OCI-M2 (cell line): Measurements from ENCODE around the gene RRAD.

ENCODE experiments used
- DNase-seq: peaks from one replicate; lab custom pipeline; 2025; ENCODE audit not compliant: unreplicated experiment; lab: John Stamatoyannopoulos, UW

The RRAD gene

DNA sequence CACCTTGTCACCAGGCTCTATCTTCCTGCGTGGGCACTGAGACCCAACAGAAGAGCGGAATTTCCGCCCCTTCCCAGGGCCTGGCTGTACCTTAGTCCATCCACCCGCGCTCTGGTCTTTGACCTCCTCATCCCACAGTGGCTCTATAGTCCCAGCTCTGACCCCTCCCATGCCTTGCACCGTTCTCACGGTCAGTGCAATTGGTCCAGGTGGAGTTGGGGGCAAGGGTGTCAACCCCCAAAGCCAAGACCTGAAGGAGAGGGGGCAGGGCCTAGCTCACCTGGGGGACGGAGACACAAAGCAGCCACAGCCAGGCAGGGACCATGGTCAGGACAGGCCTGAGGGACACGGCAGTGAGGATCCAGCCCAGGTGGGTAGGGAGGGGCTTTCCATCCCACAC lies 7.6 kb downstream of the RRAD start:
- DNase-seq = no peak

DNA sequence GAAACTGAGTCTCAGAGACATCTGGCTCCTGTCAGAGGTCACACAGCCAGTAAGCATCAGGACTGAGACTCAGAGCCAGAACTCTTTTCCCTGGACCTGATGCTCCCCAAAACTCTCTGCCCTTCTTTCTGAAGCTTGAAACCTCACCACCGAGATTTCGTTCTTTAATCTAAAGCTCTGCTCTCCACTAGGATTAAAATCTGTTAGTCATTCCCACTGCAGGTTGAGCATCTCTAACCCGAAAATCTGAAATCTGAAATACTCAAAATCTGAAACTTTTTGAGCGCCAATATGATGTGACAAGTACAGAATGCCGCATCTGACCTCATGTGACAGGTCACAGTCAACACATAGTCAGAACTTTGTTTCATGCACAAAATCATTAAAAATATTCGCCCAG lies 8.8 kb downstream of the RRAD start:
- no peak for DNase-seq

DNA sequence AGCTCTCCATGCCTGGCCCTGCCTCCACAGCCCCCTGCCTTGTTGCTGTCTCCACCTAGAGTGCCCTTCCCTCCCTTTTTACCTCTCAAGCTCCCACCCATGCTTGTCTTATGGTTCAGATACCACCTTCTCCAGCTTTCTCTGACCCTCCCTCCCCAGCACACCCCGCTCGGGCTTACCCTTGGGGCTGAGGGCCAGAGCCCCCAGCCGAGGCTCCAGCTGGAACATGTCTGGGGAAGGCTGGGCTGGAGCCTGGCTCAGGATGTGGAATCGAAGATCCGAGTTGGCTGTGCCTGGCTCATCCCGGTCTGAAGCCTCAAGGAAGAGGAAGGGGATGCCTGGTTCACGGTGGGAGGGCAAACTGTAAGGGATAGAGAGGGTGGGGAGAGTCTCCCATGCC lies 10.3 kb downstream of the RRAD start:
- no peak for DNase-seq

DNA sequence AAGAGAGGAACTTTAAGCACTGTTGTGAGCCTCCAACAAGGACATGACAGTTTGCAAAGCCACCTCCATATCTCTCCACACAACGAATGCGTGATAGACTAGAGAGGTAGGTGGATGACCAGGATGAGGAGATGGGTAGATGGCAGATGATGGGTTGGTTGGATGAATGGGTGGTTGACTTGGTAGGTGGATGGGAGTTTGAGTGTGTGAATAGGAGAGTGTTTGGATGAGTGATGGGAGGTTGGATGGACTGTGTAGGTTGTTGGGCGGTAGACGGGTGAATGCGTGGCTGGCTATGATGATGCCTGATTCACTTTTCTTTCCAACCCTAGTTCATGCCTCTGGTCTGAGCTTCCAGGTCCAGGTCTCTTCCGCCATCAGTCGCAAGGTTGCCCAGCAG lies 10.8 kb downstream of the RRAD start:
- no peak for DNase-seq

DNA sequence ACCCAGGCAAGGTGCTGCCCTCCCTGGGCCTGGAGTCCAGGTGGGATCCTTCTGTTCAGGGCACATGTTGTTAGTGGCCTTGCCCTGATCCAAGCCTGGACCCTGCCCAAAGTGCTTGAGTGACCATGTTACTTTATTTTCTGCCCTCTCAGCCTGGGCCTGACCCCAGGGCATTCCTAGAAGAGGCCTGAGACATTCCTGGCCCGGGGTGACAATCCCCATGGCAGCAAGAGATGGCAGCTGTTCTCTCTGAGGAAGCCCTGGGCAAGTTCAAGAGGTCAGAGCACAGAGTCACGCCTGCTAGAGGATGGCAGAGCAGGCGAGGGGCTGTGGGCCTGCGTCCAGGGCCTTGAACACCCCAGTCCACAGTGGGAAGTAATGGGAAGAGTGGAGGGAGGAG lies 11.6 kb downstream of the RRAD start:
- DNase-seq = no peak

DNA sequence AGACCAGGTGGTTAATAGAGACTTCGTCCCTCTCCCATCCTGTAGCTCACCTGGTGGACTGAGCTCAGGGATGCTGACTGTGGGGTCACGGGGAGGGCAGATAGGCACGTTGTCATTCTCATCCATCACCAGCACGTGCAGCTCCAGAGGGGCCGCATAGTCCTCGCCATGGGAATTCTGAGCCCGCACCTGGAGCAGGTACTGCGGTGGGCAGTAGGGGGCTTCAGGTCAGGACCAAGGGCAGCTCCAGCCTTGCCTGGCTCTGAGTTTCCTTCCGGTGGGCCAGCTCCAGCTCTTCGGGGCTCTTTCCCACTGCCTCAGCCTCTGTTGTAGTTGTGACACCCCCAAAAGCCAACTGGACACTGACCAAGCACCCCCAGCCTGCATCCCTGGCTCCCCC lies 12.3 kb downstream of the RRAD start:
- no peak for DNase-seq

DNA sequence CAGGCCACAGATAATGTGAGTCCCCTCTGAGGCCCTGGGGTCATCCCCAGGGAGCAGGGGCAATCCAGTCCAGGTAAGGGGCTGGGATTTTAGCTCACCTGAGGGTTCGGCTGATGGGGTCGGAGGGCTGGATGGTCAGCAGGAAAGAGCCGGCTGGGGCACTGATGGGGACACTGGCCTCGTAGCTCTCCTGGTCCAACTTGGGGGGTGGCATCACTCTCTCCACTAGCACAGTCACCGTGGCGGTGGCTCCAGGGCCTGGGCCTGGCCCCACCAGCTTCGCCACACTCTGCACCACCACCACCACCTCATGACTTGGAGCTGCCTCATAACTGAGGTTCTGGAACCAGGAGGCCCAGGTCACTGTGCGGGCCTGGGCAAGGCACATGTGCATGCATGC lies 13.5 kb downstream of the RRAD start:
- DNase-seq = no peak

DNA sequence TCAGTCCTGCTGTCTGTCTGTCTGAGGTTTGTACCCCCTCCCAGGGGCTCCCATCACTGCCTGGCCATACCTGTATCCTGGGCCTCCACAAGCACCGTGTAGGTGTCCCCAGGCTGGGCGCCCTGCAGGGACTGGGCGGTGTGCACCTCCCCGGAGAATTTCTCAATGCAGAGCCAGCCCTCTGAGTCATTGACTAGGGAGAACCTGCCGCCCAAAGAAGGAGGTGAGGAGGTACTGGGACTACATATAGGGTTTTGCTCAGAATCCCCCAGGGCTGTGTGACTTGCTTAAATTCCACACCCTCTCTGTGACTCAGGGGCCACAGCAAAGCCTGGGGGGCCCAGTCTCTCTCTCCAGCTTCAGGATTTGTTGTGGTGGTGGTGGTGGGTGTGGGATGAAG lies 14.2 kb downstream of the RRAD start:
- no peak for DNase-seq

DNA sequence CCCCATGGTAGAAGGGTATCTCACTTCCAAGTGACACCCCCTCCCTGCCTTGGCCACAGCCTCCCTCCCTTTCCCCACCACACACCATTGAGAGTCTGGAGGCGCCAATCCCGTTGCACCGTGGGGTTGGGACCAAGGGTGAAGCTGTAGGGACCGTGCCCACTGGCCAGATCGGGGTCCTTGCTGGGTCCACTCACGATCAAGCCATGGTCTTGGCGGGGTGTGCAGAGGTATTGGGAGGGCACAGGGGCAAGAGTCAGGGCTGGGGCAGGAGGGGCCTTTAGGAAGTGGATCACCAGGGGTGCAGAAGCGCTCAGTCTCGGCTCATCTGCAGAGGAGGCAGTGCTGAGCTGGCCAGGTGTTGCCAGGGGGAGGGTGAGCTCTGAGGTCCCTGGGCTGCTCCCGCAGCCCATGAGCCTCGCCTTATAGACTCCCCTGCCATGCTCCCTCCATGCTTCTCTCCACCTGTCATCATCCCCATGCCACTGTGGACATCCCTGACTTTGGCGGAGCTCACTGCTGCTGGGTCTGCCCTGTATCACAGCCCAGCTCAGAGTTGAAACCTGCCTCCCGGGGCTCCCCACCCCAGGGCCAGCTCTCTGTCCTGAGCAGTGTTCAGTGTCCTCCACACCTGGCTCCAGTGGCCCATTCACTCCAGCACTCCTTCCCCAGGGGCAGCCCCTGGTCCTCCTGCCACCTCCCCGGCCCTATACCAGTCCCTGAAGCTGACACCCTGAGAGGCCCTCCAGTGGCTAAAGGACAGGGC lies 15.0 kb downstream of the RRAD start:
- DNase-seq = no peak

DNA sequence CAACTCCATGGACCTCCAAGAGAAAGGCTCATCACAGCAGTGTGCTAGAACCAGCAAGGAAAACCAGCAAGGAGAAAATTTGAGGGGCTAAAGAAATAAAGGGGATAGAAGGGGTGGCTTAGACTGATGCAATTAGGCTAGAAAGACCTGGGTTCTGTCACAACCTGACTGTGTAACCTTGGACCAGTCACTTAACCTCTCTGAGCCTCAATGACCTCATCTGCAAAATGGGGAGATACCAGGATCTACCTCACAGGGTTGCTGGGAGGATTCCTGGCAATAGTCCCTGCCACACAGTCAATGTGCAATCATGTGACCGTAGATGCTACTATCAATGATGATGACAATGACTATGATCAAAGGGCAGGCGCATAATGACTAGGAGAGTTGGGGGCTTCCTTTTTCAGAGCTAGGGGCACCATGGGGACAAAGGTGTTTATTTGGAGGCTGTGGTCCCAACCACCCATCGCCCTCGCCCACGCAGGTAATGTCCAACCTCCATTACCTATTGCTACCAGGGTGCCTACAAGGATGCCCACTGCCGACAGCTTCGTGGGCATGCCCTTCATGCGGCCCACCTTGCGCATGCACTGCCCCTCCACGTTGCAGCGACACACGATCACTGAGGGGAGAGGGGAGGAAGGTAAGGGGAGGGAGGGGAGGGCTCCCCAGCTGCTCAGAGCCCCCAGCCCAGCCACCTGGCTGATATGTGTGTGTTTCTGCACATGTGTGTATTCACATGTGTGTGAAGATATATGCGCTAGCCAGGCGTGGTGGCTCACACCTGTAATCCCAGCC lies 16.4 kb downstream of the RRAD start:
- DNase-seq = no peak

DNA sequence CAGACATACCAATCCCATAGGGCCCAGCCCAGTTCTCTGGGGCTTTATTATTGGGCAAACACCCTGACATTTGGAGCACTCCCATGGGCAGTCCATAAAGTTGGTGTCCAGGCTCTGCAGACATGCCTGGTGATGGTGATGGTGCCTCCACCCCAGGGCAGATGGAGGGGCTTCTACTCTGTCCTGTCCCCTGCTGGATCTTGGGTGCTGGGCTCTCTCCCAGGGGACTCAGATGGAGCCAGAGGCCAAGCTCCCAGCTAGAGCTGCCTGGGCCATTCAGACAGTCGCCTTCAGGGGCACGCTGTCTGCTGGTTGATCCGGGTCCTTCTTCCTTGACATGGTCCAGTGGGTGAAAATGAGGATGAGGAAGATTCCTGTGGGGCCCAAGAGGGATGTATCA lies 17.2 kb downstream of the RRAD start:
- no peak for DNase-seq

DNA sequence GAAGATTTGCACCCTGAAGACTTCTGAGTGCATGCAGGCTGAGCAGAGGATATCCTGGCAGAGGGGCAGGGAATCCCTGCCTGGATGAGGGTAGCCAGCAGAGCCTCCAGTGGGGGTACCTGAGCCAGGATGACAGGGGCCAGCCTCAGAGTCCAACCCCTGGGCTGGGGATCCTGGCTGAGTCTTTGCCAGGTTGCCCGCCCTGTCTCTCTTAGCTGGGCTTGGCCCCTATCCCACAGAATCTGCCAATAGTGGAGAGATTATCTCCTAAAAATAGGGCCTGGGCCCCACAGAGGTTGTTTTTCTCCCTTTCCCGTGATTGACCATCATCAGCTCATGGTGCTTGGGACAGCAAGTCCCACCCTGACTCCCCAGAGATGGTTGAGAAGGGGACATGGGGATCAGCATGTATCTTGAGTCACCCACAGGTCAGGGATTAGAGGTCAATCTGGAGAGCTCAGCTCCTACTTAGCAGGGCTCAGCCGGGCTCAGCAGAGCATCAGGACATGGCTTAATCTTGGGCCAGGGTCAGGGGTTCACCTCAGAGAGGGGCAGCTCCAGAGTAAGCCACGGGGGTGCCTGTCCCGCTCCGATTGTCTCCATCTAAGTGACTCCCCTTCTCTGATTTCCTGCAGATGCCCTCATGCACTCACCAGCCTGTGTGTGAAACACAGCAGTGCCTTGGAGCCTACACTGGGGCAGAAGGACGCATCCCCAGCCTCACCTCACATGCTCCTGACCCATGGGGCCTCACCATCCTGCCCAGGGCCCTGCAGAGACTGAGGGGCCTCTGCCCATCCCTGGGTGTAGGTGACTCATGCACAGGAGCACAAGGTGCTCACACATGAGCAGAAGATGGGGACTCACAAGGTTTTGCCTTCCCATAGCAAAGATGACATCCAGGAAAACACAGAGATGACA lies 18.2 kb downstream of the RRAD start:
- no peak for DNase-seq

DNA sequence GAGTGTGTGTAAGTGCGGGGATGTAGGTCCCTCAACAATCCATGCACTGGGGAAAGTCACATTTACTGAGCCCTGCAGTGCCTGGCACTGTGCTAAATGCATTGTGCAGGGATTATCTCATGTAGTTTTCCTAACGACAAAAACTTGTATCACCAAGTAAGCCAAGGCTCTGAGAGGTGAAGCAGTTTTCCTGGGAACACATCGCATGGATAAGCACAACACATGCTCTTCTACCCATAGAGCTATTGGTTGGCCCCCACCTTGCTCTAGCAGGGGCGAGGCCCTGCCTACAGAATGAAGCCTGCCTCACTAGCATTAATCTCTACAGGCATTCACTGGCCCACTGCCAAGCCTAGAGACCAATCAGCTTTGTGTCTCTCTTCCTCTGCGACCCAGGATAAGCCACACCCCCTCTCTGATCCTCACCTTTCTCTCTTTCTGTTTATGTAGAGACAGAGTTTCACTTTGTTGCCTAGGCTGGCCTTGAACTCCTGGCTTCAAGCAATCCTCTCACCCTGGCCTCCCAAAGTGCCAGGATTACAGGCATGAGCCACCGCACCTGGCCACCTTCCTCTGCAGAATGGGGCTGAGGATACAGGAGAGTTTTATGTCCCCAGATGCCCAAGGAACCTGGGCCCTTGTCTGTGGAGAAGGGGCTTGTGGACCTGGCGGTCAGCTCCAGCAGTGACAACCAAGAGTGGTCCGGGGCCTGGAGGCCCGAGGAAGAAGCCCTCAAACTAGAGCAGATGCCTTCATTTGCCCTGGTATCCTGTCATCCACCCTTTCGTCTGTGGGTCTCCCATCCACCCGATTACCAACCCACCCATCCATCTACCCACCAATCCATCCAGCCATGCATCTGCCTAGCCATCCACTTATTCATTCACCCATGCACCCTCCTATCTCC lies 19.4 kb downstream of the RRAD start:
- no peak for DNase-seq

DNA sequence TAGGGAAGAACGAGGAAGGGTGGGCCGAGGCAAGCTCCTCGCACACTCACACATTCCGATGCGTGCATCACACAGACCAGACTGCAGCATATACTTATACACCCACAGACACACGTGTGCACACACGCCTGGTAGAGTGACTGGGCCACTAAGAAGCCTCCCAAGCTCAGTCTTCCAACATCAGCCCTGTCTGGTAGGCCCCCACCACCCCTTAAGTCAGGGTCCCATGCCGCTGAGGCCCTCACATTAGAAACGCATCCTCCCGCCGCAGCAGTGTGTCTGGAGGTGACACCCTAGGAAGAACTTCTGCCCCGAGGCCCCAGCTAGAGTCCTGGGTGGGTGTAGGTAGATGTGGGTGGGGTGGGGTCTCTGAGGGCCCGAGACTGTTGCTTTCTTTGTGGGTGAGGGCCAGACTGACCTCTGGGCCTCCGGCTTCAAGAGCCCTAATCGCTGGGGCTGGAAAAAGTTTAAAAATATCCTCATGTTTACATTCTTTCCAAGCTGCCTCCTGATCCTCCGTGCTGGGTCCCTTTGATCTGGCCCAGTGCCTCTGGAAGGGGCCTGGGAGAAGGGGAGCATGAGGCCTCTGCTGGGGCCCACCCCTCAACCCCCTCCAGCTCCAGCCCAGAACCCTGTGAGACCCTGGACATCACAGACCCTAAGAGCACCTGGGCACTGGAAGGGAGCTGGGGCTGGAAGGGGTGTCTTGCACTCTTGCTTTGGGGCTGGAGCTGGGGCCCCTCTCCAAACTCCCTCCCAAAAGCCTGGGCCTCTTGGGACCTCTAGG lies 20.3 kb downstream of the RRAD start:
- no peak for DNase-seq

DNA sequence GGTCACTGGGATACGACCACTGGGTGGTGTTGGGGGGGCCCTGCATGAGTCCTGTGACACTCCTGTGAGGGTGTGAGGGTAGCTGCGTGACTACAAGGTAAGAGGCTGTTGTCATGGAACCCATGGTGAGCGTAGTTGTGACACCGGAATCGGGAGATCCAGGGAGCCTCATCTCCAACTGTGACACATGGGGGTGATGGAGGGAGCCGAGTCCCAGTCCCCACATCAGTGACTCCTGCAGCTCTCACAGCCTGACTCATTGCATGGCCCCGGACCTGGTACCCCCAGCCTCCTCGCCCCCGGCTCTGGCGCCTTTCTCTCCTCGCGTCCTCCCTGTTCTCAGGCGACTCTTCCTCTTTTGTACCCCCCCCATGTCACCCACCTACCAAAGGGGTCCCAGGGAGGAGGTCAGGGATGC lies 20.9 kb downstream of the RRAD start:
- no peak for DNase-seq

DNA sequence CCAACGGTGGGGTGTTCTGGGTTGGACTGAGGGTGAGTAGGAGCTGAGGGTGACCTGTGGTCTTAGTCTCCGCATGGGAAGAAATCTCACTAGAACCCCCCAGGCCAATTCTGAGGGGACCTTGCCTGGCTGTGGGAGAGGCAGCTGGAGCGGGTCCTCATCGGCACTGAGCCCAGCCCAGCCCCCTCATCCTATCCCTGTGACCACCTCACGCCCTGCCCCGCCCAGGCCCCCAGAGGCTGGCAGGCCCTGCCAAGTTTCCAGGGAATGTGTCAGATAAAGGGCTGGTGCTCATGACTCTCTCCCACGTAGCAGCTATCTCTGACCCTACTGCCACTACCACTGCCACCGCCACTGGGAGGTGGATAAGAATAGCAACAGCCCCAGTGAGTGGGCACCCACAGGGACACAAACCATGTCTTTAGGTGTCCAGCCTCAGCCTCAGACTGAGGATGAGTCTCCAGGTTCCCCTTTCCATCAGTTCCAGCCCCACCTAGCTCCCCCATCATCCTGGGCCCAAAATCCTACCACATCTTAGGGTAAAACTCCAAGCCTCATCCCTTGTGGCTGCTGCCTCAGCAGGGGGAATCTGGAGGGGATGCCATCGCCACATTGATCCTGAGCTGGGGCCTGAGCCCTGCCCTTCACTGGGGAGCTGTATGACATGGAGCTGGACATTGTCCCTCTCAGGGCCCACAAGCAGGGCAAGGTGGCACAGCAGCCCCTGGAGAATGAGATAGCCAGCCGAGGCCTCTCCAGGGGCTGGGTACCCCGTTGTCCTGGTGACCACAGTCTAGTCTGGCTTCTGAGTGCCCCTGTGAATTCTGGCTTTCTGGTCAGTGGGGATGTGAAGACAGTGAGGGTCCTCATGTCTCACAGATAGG lies 21.5 kb downstream of the RRAD start:
- no peak for DNase-seq

DNA sequence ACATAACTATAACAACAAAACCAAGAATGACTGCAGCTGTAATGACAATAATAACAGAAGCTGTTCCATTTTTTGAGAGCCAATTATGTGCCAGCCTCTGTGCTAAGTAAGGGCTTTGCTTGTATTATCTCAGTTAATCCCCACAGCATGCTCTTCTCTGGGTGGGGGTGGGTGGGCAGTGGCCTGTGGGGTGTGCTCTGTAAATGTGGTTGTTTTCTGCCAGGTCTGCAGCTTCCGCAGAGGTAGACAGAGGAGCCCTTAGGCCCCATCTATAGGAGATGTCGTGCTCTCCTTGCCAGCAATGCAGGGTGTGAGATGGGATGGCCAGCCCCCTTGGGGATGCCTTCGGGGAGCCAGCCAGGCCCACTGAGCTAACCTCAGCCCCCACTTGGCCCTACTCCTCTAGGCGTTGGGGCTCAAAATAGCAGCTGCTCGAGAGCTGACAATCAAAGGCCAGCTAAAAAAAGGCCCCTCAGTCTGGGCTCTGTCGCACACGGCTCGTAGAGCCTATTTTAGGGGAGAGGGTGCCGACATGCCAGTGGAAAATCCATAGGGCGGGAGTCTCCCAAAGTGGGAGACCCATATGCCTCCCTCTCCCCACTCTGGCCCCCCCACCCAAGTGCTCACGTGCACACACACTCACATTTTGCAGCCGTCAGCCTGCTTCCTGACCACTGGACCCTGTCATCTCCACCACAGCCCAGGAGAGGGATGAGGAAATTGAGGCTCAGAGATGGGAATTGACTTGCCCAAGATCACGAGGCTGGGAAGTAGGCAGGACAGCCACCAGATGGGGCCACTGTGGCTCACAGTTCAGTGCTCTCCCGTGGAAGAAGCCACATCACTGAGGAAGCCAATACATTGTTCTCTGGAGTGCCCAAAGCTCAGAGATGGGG lies 22.4 kb downstream of the RRAD start:
- no peak for DNase-seq

DNA sequence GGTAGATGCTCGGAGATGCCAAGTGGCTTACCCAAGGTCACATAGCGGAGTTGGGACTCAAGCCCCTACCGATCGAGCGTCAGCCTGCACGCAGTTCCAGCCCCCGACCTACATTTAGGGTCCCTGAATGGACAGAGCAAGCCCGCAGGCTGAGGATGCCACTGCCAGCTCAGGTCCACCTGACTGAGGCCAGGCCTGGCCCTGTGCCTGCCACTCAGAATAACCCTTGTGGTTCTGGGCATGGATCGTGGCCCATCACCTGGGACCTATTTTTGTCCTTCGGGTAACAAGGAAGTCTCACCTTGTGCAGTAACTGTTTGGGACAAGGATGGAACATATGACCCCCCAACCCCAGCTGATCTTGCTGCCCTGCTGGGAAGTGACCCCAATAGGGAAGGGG lies 23.7 kb downstream of the RRAD start:
- DNase-seq = no peak
